Measurements from ENCODE around the gene USP32. TPM values are rescaled to one million over a fixed set of nuclear protein-coding genes. Genes with fewer than 3 reads are reported as not detected.
"Not testable (repeated sequence)": the region's sequence is repeated elsewhere in the genome, so short reads cannot be mapped to it uniquely, and the experiment has no call there.

The USP32 gene
- total and polyA plus RNA-seq, 7 donors = 19.5 to 64.9 (median 38.6) TPM

- Histone ChIP-seq H3K36me3 (ENCODE audit: insufficient read depth in 1 of 2, low read depth in 1 of 2) (peaks cover 0 to 3% of the 10 kb centered on the region in 2 donors), H3K9me3 (no peaks in the 10 kb centered on the region), H3K4me3 (no peak overlapping the region), H3K27ac (no peak overlapping the region), H3K4me1 (no peaks in the 10 kb centered on the region), H3K27me3 (ENCODE audit: insufficient read depth in 3 of 3, low read length in 2 of 3) (no peaks in the 10 kb centered on the region)
- 93 to 100% (median 93%) methylated on average over 2 of the region's 2 CpGs for WGBS, 3 donors
- TF ChIP-seq, protein P1, sequence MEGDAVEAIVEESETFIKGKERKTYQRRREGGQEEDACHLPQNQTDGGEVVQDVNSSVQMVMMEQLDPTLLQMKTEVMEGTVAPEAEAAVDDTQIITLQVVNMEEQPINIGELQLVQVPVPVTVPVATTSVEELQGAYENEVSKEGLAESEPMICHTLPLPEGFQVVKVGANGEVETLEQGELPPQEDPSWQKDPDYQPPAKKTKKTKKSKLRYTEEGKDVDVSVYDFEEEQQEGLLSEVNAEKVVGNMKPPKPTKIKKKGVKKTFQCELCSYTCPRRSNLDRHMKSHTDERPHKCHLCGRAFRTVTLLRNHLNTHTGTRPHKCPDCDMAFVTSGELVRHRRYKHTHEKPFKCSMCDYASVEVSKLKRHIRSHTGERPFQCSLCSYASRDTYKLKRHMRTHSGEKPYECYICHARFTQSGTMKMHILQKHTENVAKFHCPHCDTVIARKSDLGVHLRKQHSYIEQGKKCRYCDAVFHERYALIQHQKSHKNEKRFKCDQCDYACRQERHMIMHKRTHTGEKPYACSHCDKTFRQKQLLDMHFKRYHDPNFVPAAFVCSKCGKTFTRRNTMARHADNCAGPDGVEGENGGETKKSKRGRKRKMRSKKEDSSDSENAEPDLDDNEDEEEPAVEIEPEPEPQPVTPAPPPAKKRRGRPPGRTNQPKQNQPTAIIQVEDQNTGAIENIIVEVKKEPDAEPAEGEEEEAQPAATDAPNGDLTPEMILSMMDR (IDR thresholded peaks at IDR 0.05) = no peak
- intact Hi-C loops (cut with DNase I) = no loop called here
- ATAC-seq (no peak), DNase-seq (no peak)
Observed at GRCh38 chr17:60335289-60335688, 56.6 kb downstream of the USP32 start.

GRCh38 chr17:60333628-60334031 lies 58.3 kb downstream of the USP32 start:
- ATAC-seq (no peak), DNase-seq (no peak)
- H3K9me3 ChIP-seq = no peaks in the 10 kb centered on the region
- intact Hi-C loops (cut with DNase I) = no loop called here
- H3K27me3 ChIP-seq (ENCODE audit: insufficient read depth in 3 of 3, low read length in 2 of 3) = no peaks in the 10 kb centered on the region
- no peak overlapping the region for H3K27ac ChIP-seq
- H3K4me1 ChIP-seq = no peaks in the 10 kb centered on the region
- 68 to 81% (median 75%) methylated on average over 2 of the region's 2 CpGs for WGBS, 3 donors
- no peak overlapping the region for H3K4me3 ChIP-seq
- TF ChIP-seq, protein P1 (IDR thresholded peaks at IDR 0.05) = no peak
- H3K36me3 ChIP-seq (ENCODE audit: insufficient read depth in 1 of 2, low read depth in 1 of 2) = peaks cover 0 to under 1% of the 10 kb centered on the region in 2 donors

DNA sequence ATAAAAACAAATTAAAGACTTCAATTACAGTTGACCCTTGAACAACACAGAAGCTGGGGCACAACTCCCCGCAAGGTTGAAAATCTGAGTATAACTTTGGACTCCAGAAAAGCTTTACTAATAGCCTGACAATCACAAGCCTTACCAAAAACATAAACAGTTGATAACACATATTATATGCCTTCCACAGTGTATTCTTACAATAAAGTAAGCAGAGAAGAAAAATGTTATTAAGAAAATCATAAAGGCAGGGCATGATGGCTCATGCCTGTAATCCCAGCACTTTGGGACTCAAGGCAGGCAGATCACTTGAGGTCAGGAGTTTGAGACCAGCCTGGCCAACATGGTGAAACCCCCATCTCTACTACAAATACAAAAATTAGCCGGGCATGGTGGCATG lies 58.9 kb downstream of the USP32 start:
- ATAC-seq, H3K4me1 ChIP-seq: not testable (repeated sequence)
- WGBS, 3 donors = 94 to 100% (median 95%) methylated on average over 2 of the region's 2 CpGs

GRCh38 chr17:60332574-60332973 lies 59.4 kb downstream of the USP32 start:
- intact Hi-C loops (cut with DNase I) = no loop called here
- WGBS, 3 donors = 79 to 82% (median 79%) methylated on average over 2 of the region's 2 CpGs
- no peaks in the 10 kb centered on the region for H3K9me3 ChIP-seq
- DNase-seq = no peak
- no peak overlapping the region for H3K4me3 ChIP-seq
- H3K27ac ChIP-seq = no peak overlapping the region
- no peaks in the 10 kb centered on the region for H3K4me1 ChIP-seq
- H3K27me3 ChIP-seq (ENCODE audit: insufficient read depth in 3 of 3, low read length in 2 of 3) = no peaks in the 10 kb centered on the region
- ATAC-seq = no peak
- H3K36me3 ChIP-seq (ENCODE audit: insufficient read depth in 1 of 2, low read depth in 1 of 2) = no peaks in the 10 kb centered on the region
- TF ChIP-seq, protein P1 (IDR thresholded peaks at IDR 0.05) = no peak

More for the DNA sequence above, 58.9 kb downstream of the USP32 start:
- H3K4me3 ChIP-seq; intact Hi-C loops (cut with DNase I); DNase-seq; H3K27me3 ChIP-seq (ENCODE audit: insufficient read depth in 3 of 3, low read length in 2 of 3); H3K36me3 ChIP-seq (ENCODE audit: insufficient read depth in 1 of 2, low read depth in 1 of 2); H3K9me3 ChIP-seq; H3K27ac ChIP-seq: not testable (repeated sequence)

DNA sequence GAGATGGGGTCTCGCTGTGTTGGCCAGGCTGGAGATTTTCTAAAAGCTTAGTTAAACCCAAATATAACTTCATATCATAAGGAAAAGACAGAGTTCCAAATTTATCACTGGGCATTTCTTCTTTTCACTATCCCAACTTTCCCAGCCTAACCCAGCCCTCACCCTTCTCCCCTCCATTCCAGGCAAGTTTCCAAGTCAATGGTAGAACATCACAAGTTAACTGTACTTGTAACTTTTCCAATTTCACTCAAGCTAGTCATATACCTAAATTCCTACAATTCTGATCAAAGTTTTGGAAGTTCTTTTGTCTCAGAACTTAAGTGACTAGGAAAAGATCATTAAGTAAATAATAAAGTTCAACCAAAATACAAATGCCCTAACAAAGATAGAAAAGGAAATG lies 61.2 kb downstream of the USP32 start:
- Histone ChIP-seq H3K27me3 (ENCODE audit: insufficient read depth in 3 of 3, low read length in 2 of 3) (no peaks in the 10 kb centered on the region), H3K36me3 (ENCODE audit: insufficient read depth in 1 of 2, low read depth in 1 of 2) (no peaks in the 10 kb centered on the region), H3K4me1 (peaks cover 10% of the 10 kb centered on the region), H3K27ac (no peak overlapping the region), H3K9me3 (no peaks in the 10 kb centered on the region), H3K4me3 (no peak overlapping the region)
- TF ChIP-seq, protein P1 (IDR thresholded peaks at IDR 0.05) = no peak
- no peak for ATAC-seq
- DNase-seq = no peak
- intact Hi-C loops (cut with DNase I) = no loop called here
- 96 to 98% (median 97%) methylated on average over 1 of the region's 1 CpG for WGBS, 3 donors
